ENCODE data around the gene SCARF2.

DNA sequence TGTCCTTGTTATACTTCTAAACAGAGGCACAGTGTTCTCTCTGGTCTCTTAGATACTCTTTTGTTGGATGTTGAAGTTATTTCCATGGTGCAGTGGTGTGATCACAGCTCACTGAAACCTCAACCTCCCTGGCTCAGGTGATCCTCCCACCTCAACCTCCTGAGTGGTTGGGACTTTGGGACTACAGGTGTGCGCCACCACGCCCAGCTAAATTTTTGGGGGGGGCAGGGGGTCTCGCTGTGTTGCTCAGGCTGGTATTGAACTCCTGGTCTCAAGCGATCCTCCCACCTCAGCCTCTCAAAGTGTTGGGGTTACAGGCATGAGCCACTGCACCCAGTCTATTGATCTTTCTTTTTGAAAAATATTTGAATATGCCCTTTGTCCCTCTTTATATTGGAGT, 28.7 kb downstream of the SCARF2 start:
- no peak for TF ChIP-seq EZH2phosphoT487 (IDR thresholded peaks at IDR 0.05; ENCODE audit: borderline replicate concordance, low read length)
- TF ChIP-seq, protein P1, sequence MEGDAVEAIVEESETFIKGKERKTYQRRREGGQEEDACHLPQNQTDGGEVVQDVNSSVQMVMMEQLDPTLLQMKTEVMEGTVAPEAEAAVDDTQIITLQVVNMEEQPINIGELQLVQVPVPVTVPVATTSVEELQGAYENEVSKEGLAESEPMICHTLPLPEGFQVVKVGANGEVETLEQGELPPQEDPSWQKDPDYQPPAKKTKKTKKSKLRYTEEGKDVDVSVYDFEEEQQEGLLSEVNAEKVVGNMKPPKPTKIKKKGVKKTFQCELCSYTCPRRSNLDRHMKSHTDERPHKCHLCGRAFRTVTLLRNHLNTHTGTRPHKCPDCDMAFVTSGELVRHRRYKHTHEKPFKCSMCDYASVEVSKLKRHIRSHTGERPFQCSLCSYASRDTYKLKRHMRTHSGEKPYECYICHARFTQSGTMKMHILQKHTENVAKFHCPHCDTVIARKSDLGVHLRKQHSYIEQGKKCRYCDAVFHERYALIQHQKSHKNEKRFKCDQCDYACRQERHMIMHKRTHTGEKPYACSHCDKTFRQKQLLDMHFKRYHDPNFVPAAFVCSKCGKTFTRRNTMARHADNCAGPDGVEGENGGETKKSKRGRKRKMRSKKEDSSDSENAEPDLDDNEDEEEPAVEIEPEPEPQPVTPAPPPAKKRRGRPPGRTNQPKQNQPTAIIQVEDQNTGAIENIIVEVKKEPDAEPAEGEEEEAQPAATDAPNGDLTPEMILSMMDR (IDR thresholded peaks at IDR 0.05; ENCODE audit: low read depth, low read length, poor library complexity, severe bottlenecking), result no peak
